ENCODE data around the gene EPB41L1. TPM values are rescaled to one million over a fixed set of nuclear protein-coding genes. Genes with fewer than 3 reads are reported as not detected.
A peak's percentile ranks its signal among the peaks of the same experiment; 100 is the strongest.

EPB41L1 gene
- total and polyA plus RNA-seq, 12 donors, result 7.5 to 21.7 (median 15.8) TPM

DNA sequence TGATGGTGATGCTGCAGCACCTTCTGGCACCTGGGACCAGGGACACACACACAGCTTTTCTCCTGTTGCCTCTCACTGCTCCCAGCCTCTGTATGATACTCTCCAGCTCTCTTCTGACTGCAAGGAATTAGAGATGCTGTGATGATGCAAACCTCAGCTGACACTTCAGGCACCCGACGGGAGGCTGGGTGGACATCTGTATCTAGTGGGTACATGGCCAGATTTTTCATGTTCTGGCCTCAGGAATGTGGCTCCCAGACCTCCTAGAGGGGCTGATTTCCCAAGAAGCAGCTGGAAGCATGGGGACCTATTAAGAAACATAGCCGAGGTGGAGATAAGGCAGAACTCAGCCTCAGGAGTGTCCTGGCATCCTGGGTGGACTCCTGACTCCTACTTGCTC is 6.8 kb upstream of the EPB41L1 start:
- TF ChIP-seq, protein P1, sequence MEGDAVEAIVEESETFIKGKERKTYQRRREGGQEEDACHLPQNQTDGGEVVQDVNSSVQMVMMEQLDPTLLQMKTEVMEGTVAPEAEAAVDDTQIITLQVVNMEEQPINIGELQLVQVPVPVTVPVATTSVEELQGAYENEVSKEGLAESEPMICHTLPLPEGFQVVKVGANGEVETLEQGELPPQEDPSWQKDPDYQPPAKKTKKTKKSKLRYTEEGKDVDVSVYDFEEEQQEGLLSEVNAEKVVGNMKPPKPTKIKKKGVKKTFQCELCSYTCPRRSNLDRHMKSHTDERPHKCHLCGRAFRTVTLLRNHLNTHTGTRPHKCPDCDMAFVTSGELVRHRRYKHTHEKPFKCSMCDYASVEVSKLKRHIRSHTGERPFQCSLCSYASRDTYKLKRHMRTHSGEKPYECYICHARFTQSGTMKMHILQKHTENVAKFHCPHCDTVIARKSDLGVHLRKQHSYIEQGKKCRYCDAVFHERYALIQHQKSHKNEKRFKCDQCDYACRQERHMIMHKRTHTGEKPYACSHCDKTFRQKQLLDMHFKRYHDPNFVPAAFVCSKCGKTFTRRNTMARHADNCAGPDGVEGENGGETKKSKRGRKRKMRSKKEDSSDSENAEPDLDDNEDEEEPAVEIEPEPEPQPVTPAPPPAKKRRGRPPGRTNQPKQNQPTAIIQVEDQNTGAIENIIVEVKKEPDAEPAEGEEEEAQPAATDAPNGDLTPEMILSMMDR (IDR thresholded peaks at IDR 0.05), result no peak
- H3K4me1 ChIP-seq, result peaks cover 8 to 75% (median 31%) of the 10 kb centered on the region in 9 donors
- no peak overlapping the region for H3K4me3 ChIP-seq
- H3K27me3 ChIP-seq, result no peaks in the 10 kb centered on the region
- 37 to 40% methylated on average over 3 of the region's 3 CpGs for whole genome bisulfite sequencing, 2 donors
- peak overlapping the region in 1 of 10 donors; percentile 62 for H3K27ac ChIP-seq
- intact Hi-C loops (cut with DNase I), result no loop called here
- H3K36me3 ChIP-seq, result no peaks in the 10 kb centered on the region
- H3K9me3 ChIP-seq, result no peaks in the 10 kb centered on the region
- ATAC-seq, result peak in 1 of 8 donors; percentile 0
- DNase-seq, result no peak

DNA sequence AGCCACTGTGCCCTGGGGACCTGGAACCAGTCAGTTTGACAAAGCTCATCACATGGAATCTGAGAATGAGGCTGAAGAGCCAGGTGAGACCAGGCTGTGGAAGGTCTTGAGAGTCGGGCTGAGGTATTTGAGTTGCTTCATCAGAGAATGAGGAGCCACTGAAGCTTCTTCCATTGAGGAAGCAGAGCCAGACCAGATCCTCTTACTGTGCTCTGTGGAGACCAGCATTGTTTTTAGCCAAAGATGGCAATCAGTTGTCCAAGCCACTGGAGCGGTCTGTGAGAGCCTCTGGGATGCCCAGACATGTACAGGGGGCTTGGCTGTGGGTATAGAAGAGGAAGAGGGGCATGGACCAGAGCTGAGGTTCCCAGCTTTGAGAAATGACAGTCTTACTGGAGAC is 6.1 kb upstream of the EPB41L1 start:
- intact Hi-C loops (cut with DNase I), result no loop called here
- H3K4me1 ChIP-seq, result peaks cover 8 to 82% (median 35%) of the 10 kb centered on the region in 9 donors
- no peak overlapping the region for H3K4me3 ChIP-seq
- no peaks in the 10 kb centered on the region for H3K27me3 ChIP-seq
- DNase-seq (no peak), ATAC-seq (no peak)
- H3K27ac ChIP-seq, result peak overlapping the region in 3 of 10 donors; percentile 21 to 62 (median 57)
- TF ChIP-seq, protein P1 (IDR thresholded peaks at IDR 0.05), result no peak
- WGBS, 2 donors, result 89 to 91% methylated on average over 2 of the region's 2 CpGs
- H3K9me3 ChIP-seq, result no peaks in the 10 kb centered on the region
- no peaks in the 10 kb centered on the region for H3K36me3 ChIP-seq

DNA sequence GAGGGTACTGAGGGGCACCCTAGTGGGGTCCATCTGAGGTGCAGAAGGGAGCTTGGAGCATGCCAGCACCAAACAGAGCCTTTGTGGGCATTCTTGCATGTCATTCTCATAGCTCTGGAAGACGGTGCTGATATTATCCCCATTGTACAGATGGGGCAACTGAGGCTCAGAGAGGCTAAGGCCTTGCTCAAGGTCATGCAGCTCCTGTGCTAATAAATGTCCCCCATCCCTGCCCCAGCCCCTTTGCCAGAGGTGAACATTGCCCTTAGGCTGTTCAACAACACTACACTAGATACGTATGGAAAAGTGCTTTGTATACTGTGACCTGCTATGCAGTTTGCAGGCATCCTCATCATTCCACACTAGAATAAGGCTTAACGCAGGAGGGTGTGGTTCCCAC is 5.5 kb upstream of the EPB41L1 start:
- DNase-seq, result no peak
- WGBS, 2 donors, result 72 to 74% methylated on average over 3 of the region's 3 CpGs

DNA sequence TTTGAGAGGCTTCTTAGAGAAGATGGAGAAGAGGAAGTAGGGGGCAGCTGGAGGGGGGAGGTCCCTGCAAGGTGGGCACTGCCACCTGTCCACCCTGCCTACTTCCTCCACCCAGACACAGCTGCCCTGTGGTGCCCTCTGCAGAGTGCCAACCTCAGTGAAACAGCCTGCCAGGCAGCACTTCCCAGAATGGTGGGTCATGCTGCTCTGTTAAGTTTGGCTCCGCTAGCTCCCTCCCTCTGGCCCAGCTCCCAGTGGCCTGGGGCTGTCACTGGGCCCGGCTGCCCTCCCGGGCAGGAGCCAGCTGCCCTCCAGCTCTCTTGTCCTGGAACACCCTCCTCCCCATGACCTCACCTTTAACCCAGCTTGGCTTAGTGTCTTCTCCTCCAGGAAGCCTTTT is 5.1 kb upstream of the EPB41L1 start:
- Histone ChIP-seq H3K27me3 (peaks cover 0 to 7% (median 0%) of the 10 kb centered on the region in 7 donors), H3K9me3 (no peaks in the 10 kb centered on the region), H3K4me3 (no peak overlapping the region), H3K27ac (peak overlapping the region in 9 of 10 donors; percentile 6 to 62 (median 26)), H3K4me1 (peaks cover 13 to 90% (median 42%) of the 10 kb centered on the region in 9 donors), H3K36me3 (no peaks in the 10 kb centered on the region)
- DNase-seq (peak; percentile 75 to 76), ATAC-seq (peak; percentile 41 to 80 (median 68))
- intact Hi-C loops (cut with DNase I), result no loop called here
- TF ChIP-seq, protein P1 (IDR thresholded peaks at IDR 0.05), result peak in 1 of 9 donors; percentile 16
- 32 to 42% methylated on average over 3 of the region's 3 CpGs for WGBS, 2 donors

More for the DNA sequence above, 5.5 kb upstream of the EPB41L1 start:
- H3K27ac ChIP-seq, result peak overlapping the region in 9 of 10 donors; percentile 6 to 62 (median 26)
- ATAC-seq, result peak in 1 of 8 donors; percentile 3
- H3K36me3 ChIP-seq, result no peaks in the 10 kb centered on the region
- H3K4me3 ChIP-seq, result no peak overlapping the region
- peaks cover 0 to 4% (median 0%) of the 10 kb centered on the region in 7 donors for H3K27me3 ChIP-seq
- TF ChIP-seq, protein P1 (IDR thresholded peaks at IDR 0.05), result no peak
- intact Hi-C loops (cut with DNase I), result no loop called here
- no peaks in the 10 kb centered on the region for H3K9me3 ChIP-seq
- H3K4me1 ChIP-seq, result peaks cover 11 to 88% (median 41%) of the 10 kb centered on the region in 9 donors
